ENCODE data around the gene REXO2.

The REXO2 gene

DNA sequence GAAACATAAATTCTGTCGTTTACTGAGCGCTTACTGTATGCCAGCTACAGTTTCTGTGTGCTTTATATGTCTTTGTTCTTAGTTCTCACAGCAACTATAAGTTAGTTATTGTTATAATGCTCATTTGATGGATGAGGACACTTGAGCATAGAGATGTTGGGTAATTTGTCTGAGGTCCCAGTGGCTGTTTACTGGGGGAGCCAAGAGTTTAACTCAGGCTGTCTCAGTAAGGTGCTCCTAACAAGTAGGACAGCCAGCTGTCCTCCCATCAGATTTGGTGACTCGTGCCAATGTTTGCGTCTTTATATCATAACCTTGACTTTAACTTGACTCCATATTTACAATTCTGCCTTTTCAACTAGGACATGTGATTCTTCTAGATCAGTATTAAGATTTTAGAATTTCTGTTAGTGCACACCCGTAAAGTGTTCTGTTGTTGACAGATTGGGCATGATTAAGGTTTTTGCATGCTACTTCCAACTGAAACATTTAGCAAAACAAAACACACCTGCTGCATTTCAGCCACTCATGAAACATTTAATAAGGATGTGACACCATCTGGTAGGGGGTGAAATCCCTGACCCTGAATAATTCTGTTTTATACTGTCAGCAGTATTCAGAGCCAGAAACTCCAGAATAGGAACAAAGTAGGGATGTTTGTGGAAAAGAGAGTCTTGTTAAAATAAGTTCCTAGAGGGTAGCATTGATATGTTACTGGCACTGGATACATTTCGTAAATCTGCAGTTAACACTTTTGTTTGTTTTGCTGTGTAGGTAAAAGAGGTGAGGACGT is 1.9 kb downstream of the REXO2 start:
- no peak for DNase-seq (ENCODE audit: low read depth)

DNA sequence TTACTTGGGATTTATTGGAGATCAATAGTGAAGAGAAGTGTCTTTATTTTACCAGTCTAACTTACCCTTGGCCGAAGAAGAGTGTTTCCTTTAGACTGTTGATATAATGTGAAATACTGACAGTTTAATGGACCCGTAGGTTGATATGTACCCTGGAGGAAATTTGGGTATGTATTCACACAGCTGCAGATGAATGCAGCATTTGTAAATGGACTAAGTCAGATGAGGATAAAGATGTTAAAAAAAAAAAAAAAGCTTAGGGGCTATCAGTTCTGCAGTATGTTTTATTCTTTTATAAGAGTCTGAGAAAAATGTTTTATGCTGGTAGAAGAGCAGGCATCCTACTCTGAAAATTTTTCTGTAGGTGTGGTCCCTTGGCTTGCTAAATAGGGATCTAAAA is 2.7 kb downstream of the REXO2 start:
- DNase-seq (ENCODE audit: low read depth) = no peak

DNA sequence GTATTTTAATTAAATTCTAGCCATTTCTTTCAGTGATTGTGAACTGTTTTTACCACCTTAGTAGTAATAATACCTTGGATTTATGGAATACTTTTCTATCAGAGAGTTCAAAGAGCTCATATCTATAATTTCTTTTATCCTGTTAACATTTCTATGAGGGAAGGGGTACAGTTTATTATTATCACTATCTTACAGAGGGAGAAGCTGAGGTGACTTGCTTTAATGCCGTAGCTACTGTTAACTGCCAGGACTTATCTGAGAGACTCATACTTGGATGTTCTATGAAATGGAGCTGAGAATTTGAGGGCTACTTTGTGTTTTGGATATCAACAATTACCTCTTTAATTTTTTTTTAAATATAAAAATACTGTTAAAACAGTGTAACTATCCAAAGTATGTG is 3.3 kb downstream of the REXO2 start:
- DNase-seq (ENCODE audit: low read depth) = no peak

DNA sequence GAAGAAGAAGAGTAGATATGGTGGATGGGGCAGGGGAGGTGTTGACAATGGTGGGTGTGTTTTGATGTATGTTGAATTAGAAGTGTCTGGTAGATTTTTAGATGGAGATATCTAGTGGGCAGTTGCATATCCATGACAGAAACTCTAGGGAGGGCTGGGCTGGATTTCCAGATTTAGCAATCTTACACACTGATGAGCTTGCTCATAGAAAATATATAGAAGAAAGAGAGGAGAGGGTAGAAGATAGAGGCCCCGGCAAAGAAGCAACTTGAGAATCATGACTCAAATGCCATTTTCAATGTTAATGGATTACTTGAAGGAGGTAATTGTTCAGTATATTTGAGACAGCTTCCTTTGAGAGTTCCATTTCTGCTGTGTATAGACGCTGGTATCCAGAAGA is 8.2 kb downstream of the REXO2 start:
- no peak for DNase-seq (ENCODE audit: low read depth)

DNA sequence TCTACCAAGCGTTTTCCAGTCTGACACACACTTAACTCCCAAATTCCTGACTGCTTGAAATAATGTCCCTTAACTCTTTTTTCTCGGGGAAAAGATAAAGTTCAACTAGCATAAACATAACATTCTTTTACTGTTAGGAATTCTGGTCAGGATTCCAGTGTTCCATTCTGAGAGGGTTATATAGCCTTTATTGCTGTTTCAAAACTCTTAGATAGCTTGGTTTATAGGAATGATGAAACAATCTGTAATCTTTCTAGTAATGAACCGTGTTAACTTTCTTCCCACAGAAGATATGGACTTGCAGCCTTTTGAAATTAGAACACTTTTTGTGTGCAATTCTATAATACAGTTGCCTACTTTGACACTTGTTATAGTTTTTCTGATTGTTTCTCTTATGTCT is 8.6 kb downstream of the REXO2 start:
- no peak for DNase-seq (ENCODE audit: low read depth)

DNA sequence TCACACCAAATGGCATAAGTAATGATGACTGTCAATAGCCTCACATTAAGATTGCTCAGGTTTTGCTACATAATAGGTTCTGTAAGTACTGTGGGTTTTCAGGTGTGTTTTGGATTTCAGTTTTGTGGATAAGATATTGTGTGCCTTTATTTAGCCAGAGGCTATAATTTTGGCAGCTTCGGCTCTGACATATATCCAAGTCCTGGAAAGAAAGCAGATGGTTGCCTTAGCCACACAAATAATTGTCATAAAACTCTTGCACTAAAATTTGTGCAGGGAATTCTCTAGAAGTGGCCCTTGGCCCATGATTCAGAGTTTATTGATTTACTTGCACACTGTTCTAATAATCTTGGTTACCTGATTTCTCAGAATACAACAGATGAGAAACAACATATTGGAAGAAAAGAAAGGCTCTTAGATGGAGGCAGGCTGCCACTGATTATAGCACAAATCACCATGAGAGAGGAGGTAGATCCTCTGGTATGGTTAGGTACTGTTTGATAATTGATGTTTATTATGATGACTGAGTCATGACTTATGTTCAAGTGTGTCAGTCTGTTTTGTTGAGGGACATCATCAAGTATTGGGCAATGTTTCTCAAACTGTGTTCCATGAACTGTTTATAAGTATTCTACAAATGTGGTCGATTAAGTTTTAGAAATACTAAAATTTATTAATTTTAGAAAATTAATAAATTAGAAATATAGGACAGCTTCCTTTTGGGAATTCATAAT is 9.6 kb downstream of the REXO2 start:
- DNase-seq (ENCODE audit: low read depth) = no peak

DNA sequence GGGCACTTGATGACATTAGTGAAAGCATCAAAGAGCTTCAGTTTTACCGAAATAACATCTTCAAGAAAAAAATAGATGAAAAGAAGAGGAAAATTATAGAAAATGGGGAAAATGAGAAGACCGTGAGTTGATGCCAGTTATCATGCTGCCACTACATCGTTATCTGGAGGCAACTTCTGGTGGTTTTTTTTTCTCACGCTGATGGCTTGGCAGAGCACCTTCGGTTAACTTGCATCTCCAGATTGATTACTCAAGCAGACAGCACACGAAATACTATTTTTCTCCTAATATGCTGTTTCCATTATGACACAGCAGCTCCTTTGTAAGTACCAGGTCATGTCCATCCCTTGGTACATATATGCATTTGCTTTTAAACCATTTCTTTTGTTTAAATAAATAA is 10.6 kb downstream of the REXO2 start:
- DNase-seq (ENCODE audit: low read depth) = no peak

DNA sequence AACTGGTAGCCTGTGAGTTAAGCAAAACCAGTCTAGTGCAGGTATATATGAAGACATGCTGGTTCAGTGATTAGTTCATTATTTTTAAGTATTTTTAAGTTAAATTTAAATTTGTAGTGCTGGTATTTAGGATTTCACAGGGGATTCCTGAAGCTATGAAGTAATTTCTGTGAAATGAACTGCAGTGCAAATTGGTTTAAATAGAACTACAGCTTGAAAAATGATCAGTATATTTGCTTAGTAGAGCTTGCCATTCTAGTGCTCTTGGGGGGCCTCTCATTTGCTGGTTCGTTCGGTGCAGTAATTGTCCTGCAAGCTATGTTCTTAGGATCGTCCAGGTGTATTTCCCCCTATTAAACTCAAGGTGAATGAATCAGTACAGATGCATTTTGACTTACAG is 13.1 kb downstream of the REXO2 start:
- DNase-seq (ENCODE audit: low read depth) = no peak

DNA sequence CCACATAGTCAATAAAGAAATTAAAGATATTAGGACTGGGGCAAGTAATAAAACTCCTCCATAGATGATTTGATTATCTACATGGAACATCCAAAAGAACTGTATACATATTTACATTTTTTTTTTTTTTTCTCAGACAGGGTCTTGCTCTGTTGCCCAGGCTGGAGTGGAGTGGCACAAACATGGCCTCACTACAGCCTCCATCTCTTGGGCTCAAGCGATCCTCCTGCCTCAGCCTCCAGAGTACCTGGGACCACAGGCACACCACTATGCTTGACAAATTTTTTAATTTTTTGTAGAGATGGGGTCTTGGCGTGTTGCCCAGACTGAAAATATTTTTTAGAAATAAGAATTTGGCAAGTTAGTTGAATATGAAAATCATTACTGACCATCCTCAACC is 24.7 kb downstream of the REXO2 start:
- DNase-seq (ENCODE audit: low read depth) = no peak

DNA sequence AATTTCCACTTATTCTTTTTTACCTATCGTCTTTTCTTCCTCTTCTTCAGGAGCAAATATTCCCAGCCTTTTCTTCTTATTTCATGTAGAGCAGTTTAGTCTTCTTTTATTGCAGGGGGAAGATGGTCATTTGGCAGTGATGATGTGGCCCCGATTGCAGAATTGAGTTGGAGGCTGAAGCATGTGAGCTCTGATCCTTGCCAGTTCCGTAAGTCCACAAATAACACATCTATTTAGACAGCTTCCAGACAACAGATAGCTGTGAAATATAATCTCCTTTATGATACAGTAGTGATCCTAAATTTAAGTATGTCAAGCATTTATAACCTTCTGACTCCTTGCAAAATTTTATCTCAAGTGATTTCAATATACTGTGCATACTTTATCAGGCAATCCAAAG is 27.5 kb downstream of the REXO2 start:
- DNase-seq (ENCODE audit: low read depth) = no peak

DNA sequence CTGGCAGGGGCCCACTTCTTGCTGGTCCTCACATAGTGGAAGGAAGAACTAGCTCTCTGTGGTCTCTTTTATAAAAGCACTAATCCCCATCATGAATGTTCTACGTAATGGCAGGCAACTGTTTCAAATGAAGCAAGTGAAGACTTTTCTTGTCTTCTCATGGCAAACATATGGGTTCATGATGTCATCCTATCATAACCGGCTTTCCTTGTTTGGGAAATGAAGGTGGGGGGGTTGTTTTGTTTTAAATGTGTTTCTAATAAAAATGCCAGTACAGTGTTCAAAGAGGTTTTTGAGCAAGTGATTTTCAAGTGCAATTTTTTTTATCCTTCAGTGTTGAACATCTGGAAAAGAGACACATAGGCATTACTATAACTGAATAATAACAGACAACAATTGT is 33.4 kb downstream of the REXO2 start:
- no peak for DNase-seq (ENCODE audit: low read depth)

DNA sequence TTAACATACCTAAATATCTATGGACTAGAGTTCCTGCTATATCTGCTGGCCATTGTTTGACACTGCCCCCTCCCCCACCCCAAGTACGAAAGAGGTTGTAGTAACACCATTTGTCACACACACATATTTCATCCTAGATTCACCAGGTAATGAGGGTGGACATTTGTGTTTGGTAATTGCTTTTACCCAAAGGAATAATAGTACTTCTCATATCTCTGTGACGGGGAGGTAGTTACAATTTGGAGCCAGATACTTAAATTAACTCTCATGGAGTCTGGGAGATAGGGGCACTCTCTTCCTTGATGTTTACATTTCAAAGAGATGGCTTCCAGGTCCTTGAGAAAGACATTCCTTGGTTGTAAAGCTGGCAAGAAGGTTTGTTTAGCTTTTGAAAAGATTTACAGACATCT is 38.7 kb downstream of the REXO2 start:
- no peak for DNase-seq (ENCODE audit: low read depth)

DNA sequence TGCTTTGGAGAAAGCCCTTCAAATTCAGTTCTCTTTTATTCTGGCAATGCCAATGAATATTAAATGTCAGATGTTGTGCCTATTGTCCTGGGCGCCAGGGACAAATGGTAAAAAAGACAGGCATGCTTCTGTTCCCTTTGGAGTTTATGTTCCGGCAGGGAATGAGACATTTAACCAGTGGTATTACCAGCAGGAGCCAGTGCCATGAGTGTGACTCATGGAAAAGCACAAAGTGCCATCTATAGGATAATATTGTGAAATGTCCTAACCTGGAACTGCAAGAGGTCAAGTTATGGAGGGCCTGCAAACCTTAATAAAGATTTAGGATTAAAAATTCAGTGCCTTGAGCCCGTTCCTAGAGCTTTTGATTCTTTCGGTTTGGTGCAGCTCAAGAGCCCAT is 39.5 kb downstream of the REXO2 start:
- no peak for DNase-seq (ENCODE audit: low read depth)

DNA sequence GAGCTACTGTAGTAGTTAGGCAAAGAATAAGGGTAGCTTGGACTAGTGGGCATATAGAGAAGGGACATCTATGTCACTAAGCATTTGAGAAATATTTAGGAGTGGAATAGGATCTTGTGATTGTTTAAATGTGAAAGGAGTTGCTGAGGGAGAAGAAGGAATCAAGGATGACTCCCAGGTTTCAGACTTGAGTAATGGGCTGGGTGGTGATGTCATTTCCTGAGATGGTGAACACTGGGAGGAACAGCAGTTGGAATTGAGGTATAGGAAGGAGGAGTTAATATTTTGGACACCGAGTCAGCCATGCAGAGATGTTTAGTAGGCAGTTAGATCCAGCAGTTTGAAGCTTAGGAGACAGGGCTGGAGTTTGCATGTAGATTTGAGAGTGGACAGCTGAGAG is 40.1 kb downstream of the REXO2 start:
- DNase-seq (ENCODE audit: low read depth) = no peak

DNA sequence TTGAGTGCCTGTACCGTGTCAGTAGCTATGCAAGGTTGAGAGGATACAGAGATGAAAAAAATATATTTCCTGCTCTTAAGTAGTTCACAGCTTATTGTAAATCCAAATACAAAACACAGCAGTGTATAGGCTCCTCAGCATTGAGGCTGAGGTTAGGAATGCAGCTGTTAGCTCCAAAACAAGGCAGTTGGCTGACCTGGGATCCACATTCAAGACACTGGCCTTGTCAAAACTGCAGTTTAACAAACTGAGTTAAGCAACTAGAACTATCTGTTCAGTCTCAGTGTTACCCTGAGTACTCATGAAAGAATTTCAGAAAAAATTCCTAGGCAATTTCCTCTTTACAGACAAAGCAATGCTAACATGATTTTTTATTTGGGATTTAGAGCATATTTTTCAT is 42.8 kb downstream of the REXO2 start:
- DNase-seq (ENCODE audit: low read depth) = no peak

DNA sequence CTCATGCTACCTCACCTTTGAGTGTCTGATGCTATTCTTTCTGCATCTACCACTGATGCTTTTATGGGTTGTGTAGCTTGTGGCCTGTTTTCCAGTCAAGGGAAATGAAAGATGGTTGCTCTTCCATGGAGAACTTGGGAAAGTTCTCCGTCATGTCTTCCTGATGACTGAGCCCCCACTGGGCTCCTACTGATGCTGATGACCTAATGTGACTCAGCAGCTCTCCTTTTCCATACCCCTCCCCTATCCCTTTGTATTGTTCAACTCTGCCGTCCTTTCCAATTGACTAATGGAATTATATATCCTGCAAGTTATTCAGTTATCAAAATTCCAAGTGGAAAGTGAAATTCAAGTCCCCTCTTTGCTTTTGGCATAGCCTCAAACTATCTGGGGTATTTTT is 44.7 kb downstream of the REXO2 start:
- DNase-seq (ENCODE audit: low read depth) = no peak

DNA sequence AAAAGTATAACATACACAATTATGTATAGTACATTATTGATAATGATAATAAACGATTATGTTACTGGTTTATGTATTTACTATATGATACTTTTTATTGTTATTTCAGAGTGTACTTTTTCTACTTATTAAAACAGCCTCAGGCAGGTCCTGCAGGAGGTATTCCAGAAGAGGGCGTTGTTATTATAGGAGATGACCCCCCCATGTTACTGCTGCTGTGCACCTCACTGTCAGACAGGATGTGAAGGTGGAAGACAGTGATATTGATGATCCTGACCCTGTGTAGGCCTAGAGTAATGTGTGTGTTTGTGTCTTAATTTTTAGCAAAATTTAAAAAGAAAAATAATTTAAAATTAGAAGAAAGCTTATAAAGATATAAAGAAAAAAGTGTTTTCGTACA is 57.6 kb downstream of the REXO2 start:
- no peak for DNase-seq (ENCODE audit: low read depth)

DNA sequence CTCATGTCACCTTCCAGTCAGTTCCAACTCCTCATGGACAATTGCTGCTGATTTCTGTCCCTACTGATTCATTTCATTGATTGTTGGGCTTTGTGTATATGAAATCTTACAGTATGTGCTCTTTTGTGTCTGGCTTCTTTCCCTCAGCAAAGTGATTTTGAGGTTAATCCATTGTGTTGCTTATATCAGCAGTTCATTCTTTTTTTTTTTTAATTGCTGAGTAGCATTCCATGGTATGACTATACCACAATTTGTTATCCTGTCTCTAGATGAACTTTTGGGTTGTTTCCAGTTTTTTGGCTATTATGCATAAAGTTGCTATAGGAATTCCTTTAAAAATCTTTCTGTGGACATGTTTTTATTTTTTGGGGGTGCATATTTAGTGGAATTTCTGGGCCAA is 60.5 kb downstream of the REXO2 start:
- DNase-seq (ENCODE audit: low read depth) = no peak
